Suppressor macrophage treated with lipopolysaccharide for 1 hour (primary cell): Measurements from ENCODE around the gene GPATCH2L.

Source experiments
- DNase-seq, 3 donors: peaks; one replicate each; pipeline ENCODE4 v3.0.0-alpha.2; 2020 to 2022

The GPATCH2L gene

DNA sequence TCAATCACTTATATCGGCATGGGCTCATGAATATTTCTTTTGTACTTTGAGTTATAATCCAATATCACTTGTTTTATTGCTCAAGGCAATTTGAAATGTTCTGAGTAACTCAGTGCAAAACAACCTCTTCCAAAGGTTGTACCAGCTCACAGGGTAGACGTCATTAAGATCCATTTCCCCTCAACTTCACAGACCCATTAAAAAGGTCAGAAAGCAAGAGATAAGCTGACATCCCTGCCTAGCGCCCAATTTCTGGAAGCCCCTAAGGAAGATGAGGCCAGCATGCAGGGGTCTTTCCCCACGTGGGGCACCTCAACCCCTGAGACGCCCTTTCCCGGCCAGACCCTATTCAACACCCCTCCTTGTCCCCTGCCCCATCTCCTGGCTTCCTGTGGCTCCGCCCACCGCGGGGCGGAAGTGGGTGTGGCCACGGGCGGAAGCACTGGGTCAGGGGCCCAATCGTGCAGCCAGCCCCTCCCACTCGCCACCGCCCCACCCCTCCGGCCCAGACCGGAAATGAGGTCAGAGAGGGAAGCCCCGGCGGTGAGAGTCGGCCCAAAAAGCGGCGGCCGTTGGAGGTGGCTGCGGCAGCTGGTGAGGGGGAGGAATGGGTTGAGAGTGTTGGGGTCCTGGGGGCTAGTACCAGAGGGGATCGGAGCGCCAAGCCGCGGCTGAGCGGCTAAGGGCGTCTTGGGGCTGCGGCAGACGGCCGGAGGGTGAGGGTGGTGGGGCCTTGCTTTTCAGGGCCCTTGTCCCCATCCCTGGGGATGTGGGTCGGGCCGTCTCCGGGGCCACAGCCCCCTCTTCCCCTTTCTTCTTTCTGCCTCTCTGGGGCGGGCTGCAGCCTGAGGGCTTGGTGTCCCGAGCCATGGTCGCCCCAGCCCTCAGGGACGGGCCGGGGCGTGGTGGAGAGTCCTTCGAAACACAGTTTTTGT lies at the start of gene GPATCH2L:
Gene GPATCH2L (plus strand): TSS at position 525 of the 935 bp plus-strand sequence. CDS start 2,442 bp downstream, outside the sequence.
- DNase-seq = peak; percentile 92 to 97 (median 97)

DNA sequence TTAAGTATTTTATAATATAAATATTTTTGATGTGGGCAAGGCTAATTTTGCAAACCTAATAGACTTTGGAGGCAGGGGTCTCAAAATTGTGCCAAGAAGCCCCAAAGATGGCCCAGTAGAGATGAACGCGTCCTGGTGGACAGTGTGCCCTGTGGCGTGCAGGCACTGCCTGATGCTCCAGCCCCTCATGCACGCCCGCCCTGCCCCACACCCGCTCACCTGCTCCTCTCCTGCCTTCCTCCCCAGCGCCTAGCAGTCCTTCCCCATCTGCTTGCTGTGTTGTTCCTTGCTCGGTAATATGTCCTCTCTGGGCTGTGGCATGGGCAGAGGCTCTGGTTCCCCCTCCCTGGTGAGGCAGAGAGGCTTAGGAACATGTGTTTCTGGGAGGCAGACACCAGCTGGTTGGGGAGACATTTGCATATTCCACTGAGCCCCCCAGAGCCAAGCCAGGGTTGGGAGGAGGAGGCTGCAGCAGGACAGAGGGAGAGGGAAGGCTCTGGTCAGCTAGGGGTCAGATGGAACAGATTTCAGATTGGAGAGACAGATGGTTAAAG lies 46.8 kb upstream of the GPATCH2L start:
- no peak for DNase-seq

DNA sequence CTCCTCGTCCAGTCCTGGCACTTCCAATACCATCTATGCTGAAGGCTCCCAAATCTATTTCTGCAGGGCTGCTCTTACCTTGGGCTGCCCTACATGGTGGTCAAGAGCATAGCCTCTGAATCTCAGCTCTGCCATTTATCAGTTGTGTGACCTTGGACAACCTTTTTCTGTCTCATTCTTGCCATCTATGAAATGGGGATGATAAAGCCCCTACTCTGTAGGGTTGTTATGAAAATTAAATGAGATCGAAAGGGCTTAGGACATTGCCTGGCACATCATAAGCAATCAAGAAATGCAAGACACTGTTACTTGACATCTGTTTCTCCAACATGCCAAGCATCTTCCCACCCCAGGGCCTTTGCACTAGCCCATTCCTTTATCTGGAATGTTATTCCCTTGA lies 45.5 kb upstream of the GPATCH2L start:
- DNase-seq = no peak

DNA sequence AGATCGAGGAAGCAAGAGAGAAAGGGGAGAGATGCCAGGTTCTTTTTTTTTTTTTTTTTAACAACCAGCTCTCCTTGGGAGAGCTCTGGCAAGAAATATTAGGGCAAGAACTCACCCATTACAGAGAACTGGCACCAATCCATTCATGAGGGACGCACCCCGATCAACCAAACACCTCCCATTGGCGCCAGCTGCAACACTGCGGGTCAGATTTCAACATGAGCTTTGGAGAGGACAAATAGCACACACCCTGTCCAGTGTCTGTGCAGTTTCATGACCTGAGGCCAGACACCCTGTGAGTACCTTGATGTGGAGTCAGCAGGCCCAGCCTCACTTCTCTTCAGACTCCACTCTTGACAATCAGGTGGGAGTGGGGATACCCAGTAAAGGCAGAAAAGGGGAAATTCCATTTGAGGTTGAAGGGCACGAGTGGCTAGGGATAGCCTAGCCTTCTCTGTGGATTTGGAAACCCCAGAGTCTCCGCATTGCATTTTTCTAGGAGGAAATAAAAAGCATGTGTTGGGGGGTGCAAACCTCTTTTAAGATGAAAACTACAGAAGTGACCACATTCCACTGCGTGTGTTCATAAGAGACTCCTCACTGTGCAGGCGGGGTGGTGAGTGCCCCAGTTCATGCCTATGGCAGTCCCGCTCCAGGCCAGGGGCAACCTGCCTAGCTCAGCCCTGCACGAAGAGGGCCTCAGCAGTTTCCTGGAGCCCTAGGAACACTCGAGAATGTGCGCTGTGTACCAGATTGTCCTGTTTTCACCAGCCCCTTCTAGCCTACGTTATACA lies 42.4 kb upstream of the GPATCH2L start:
- DNase-seq = peak; percentile 39 to 42 (median 41)

DNA sequence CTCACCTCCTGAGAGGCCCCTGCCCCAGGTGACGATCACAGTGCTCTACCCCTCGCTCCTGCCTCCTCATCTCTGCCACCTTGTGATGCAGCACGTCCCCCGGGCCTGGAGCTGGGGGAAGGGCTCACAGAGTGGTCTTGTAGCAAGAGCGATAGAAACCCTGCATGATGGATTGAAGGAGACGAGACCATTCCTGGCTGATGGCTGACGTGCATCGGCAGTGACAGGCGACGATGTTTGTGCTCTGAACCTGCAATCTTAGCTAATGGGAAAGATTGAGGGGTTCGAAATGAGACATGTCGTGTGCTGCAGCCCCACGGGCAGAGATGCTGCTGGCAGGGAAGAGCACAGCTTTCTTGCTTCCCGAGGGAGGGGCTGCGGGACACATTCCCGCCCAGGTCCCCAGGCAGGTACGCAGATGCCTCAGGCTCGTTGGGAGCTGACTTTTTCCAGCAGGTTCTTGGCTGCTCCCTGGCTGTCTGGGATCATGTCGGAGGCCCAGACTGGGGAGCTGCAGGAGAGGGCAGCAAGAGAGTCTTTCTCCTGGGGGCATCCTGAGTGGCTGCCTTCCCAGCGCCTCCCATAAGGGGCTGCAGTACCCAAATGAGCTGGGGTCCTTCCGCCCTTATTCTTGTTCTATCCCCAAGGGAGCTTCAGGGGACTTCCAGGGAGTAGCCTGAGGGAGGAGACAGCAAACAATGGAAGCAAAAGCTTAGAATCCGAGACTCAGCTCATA lies 38.7 kb upstream of the GPATCH2L start:
- no peak for DNase-seq

DNA sequence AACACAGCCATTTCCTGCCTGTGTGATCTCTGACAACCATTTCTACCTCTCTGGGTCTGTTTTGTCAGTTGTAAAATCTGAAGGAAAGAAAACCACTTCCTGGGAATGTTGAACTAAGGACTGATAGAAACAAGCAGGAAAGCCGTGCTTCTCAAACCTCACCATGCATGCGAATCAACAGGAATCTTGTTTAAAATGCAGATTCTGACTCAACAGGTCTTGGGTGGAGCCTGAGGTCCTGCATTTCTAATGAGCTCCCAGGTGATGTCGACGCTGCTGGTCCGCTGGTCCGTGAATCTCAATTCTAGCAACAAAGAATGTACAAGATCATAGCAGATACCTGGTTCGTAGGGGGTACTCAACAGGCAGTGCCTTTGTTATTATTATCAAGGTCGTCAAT lies 38.0 kb upstream of the GPATCH2L start:
- DNase-seq = no peak

DNA sequence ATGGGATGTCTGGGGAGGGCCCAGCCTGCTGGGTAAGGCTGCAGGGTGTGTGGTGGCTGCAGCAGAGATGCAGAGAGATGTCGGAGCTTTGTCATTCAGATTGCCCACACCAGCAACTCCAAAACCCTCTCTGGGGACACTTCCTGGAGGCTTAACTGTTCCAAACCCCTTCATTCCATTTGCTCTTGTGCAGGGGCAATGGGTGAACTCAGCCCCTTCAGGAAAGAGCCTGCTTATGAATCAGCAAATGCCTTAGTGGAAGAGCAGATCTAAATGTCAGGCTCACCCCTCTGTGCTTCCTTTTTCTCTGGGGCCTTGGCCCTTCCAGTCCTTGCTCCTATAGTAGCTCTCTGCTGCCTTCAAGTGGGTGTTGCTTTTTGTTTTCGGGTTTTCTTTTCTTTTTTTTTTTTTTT lies 36.7 kb upstream of the GPATCH2L start:
- DNase-seq = peak; percentile 33 to 47 (median 34)

DNA sequence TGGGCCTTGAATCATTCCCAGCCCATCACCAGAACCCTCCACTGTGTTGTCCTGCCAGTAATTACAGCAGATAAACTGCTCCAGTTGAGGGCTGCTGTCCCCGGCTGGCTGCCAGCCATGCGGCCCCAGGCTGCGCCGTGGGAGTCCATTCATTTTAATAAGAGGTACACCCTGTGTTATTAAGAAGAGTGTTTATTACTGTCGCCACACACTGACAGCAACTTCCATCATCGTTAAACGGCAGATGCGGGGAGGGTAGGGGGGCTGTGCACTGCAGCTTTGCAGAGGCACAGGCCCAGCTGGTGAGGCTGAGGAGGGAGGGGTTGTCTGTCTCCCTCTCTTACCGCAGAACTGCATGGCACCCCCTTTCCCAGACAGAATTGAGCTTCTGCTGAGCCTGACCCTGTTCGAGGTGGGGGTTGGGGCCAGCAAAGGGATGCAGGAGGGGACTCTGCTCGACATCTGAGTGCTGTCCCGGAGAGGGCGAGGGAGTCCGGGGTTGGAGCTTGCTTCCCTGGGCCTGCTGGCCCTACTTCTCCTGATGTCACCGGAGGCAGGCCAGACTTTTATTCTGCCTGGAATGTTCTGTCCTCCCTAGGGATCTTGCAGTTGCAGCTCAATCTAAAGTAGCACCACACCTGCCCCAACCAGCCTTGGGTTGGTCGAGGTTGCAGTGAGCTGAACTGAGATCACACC lies 33.8 kb upstream of the GPATCH2L start:
- DNase-seq = no peak

DNA sequence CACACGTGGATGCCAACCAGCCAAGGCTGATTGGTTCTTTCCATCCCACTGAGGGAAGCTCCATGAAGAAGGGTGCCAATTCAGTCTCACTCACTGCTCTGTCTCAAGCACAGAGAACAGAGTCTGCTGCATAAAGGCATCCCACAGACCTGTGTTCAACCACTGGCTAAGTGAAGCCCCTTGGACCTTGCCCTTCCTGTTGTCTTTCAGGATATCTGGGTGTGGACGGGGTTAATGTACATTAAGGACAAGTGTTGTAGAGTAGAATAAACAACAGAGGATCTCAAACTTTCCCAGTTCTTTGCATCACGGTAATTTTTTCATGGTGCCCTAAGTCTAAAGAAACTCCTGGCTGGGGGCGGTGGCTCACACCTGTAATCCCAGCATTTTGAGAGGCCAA lies 33.1 kb upstream of the GPATCH2L start:
- DNase-seq = no peak

DNA sequence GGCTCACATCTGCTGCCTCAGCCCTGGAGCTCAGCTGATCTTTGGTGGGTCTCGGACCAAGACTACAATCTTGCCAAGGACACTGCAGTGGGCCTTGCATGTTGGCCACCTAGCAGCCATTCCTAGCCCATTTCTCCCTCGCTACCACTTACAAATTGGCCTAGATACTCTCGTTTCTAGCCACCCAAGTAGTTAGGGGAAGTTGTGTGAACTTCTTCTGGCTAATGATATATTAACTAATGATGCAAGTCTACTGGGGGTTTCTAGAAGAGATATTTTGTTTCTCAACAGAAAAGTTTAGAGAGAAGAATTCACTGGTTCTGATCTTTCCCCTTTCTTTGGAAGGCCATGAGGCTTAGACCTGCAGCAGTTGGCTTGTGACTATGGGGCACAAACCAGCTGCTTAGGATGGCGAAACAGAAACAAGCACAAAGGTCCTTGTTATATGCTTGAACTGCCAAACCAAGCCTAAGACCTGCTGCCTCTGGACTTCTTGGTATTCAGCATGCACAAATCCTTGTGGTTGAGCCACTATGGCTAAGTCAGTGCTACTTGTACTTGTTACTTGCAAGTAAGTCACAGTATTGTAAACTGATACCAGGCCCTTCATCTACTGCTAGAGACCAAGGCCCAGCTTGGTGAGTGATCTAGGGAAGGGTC lies 30.5 kb upstream of the GPATCH2L start:
- DNase-seq = no peak

DNA sequence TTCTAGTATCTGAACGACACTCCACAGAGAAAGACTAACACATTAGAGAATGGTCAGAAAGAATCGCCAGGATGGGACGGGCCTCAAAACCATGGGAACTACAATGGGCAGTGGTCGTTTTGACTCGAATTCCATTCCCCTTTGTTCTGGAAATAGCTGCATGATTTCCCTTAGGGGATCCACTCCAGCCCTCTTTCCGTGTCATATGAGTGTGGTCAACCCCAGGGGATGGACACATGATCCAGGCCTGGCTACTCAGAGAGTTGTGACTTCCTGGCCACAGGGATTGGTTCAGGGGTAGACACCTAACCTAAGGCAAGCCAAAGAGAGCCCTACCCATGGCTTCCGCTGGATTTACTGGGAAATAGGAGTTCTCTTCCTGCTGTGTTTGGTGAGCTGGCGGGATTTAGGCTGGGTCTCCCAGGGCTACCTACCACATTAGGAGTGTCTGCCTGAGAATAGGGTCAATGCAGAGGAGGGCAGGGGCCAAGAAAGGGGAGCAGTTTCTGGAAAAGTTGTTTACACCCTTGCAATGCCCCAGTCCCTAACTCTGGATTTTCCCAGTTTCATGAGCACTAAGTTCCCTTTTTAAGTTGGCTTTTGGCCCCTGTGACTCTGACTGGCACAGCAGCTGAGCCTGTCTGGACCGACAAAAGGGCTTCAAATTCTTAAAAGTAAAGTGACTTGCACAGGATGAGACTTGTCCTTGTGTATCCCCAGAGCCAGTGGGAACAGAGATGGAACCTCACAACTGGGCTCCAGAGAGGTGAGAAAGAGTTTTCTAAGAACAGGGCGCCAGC lies 28.1 kb upstream of the GPATCH2L start:
- peak; percentile 50 to 72 (median 71) for DNase-seq

DNA sequence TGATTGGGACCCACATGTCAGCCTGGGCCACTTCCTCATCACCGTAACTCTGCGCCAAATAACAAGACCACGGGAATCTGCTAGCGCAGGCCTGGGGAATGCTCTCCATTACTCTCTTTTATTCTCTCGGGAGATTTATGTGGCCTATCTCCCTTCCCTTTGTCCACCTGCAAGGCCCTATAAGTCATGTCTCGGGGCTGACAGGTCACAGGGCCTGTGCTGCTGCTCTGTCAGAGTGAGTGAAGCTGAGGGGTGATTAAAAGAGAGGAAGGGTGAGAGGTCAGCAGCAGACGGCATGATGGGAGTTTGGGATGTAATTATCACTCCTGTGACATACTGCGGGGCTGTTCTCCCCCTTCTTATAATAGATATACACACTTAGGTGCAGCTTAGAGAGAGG lies 26.2 kb upstream of the GPATCH2L start:
- no peak for DNase-seq

DNA sequence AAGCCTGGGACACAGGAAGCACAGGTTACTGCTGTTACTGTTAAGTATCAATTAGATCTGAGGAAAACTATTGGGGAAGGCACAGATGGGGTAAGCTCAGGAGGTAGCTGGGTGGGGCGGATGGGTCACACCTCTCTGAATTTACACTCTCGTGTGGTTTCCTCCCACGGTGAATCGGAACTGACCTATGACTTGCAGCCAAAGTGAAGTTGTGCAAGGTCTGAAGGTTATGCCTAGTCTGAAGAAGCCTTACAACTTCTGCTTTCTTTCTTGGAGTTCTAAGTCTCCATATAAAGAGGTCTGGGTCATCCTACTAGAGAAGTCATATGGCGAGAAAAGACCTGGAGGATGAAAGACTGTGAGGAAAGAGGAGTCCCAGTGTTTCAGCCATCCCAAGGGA lies 25.6 kb upstream of the GPATCH2L start:
- DNase-seq = peak; percentile 39 to 61 (median 57)

DNA sequence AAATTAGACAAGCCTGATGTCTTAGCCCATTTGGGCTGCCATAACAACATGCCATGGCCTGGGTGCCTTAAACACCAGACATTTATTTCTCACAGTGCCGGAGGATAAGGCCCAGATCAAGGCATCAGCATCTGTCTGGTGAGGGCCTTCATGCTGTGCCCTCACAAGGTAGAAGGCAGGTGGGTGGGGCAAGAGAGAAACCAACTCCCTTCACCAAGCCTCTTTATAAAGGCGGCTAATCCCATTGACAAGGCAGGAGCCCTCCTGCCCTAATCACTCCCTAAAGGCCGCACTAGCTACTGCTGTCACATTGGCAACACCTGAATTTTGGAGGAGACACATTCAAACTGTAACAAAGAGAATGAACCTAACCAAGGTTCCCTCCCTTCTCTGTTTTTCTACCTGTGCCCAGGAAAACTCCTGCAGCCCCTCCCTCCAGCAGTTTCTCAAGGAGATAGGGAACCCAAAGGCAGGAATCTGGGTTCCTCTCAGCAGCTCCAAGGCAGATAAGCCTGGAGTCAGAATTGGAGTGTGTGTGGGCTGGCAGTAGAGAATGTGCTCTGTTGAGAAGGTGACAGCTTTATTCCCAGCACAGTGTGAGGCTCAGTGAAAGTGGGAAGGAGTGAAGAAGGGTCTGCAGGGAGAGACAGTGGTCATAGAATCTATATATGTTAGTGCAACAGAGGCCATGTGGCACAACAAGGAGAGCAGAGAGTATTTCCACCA lies 21.7 kb upstream of the GPATCH2L start:
- no peak for DNase-seq

DNA sequence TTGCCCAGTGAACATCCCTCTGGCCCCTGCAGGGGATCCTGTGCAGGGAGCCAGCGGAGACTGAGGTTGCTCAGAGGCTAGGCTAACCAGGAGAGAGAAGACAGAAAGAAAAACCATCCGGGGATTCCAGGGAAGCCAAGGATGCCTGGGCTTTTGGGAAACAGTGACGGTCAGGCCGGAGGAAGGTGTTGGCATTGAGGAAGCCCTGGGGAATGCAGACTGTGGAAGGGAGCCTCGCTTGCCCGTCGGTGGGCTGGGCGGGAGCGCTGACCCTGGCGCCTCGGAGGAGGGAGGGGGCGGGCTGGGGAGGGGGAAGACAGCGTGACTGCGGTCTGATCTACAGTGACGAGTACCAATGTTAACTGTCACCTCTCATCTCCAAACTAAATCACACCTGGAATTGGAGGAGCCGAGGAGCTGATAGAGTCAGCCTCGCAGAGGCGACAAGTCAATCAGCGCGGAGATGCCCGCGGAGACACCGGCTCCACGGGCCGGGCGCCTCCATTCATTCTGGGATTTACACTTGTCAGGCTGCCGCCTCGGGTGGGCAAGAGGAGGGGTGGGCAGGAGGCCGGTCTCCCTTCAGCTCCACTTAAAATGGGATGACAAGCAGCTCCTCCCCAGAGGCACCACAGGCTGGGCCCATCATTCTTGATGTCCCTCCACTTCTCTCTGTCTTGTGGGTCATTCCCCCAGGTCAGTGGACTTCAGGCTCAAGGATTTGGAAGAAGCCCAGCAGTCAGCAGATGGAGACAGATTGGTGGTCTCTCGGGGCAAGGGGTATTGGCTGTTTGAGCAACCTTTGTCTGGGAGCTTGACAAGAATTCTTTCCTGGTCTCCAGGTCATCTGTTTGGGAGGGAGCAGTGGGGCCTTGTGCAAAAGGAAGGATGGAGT lies 20.4 kb upstream of the GPATCH2L start:
- DNase-seq = no peak

DNA sequence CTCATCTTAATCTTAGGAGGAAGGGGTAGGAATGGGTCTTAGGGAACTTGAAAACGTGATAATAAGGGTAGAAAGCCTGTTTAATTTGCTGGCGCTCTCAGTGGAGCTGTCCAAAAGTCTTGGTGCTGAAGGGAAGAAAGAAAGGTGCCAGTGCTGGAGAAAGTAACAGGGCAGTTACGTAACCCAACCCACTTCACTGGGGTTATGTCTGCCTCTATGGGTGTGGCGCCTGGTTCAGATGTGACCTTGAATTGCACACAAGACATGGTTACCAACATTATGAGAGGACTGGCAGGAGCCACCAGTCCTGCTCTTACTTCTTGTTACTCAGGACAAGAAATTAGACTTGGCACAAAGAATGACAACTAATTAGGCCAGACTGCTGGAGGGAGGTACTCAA lies 18.6 kb upstream of the GPATCH2L start:
- DNase-seq = peak in 2 of 3 donors; percentile 33 to 37

DNA sequence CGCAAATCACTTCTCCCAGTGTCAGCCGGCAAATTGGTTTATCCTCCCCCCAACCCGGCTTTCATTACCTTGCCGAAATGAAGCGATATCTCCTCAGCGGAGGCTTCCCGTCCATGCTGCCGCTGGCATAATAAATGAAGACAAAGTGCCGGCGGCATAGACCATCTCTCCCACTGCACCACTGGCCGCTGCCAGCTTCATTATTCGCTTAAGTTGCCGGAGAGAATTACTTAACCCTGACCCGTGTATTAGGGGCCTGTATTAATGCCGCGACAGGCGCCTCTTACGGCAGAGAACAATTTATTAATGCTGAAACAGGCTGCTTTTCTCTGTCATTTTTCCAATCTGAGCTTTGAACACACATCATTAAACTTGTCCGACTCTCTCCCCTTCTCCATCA lies 17.5 kb upstream of the GPATCH2L start:
- DNase-seq = no peak

DNA sequence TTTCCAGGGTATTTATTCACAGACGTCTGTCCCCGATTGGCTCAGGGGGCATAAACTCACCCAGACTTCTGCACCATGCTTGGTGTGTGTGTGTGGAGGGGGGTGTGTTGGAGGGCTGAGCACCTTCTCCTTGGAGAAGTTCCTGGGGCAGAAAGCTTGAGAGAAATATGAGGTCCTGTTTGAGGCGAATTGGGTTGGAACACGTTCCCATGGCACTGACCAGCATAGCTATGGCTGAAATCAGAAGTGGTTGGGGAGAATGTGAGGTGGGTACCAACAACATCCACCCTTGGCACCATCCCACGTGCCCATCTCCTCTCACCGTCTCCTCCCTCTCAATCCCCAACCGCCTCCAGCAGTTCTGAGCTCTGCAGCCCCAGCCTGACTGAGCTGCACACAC lies 16.0 kb upstream of the GPATCH2L start:
- DNase-seq = no peak
